Nephron (organoid): Measurements from ENCODE around the gene MAP9.
"Not testable (repeated sequence)": the region's sequence is repeated elsewhere in the genome, so short reads cannot be mapped to it uniquely, and the experiment has no call there.

Source experiments
- H3K27ac Mint-ChIP-seq, 3 experiments: 2 replicates each; pipeline ENCODE4 v1.8.0; 2020; ENCODE audit warnings: mixed read lengths in 3 of 3, mild to moderate bottlenecking in 2 of 3, moderate library complexity in 1 of 3
- H3K27me3 Mint-ChIP-seq: 2 replicates; pipeline ENCODE4 v1.8.0; 2021; ENCODE audit warnings: low read depth, mild to moderate bottlenecking, moderate library complexity, mixed read lengths
- H3K36me3 Mint-ChIP-seq: 2 replicates; pipeline ENCODE4 v1.8.0; 2020; ENCODE audit warnings: low read depth, mixed read lengths
- H3K4me1 Mint-ChIP-seq: 2 replicates; pipeline ENCODE4 v1.8.0; 2020; ENCODE audit warnings: mixed read lengths
- H3K4me3 Mint-ChIP-seq, 3 experiments: 2 replicates each; pipeline ENCODE4 v1.8.0; 2020; ENCODE audit warnings: mild to moderate bottlenecking in 3 of 3, mixed read lengths in 3 of 3, moderate library complexity in 2 of 3
- H3K9me3 Mint-ChIP-seq: 2 replicates; pipeline ENCODE4 v1.8.0; 2020; ENCODE audit warnings: mixed read lengths
- TF ChIP-seq, protein P1 (sequence below), 3 experiments: fragments of 200-600 bp; sonication (generic); IDR thresholded peaks; one replicate each; pipeline ENCODE4 v1.5.0; 2021; ENCODE audit warnings: antibody characterized with exemption in 3 of 3; ENCODE audit not compliant: unreplicated experiment in 3 of 3

MAP9 gene

DNA sequence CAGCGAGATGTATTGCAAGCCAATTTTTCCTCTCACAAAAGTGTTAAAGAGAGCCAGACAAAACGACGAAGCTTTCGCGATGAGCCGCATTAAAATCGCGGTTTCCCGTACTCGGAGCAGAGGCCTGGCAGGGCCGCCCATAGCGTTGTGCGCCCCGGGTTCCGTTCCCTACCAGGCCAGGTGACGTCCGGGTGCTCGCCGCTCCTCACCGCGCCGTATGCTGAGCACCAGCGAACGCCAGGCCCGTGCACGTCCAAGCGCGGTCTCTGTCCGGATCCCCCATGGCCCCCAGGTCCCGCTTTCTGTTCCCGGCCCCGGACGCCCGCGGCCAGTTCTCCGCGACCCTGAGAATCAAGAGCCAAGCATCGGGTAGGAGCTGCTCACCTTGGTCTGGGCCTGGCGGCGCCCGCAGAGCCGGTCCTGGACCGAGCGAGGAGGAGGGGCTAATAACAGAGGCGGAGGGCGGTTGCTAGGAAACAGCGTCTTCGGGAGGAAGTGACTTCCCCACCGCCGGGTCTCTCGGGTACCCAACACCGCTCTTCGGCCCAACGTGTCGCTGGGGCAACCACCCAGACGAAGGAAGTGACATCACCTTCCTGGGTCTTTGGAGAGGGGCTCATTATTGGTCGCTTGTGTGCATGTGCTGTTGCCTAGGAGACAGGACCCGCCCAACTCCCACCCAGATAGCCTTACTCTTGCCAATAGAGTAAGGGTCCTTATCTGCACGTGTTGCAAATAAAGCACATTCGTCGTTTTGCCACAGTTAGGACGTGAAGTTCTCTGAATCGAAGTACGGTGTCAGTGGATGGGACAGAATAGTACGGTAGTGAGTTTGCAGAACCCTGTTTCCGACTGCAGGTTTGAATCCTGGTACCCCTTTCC lies at the start of gene MAP9:
Gene MAP9 (minus strand): TSS at position 579 of the 882 bp plus-strand sequence. CDS start 1,115 bp downstream, outside the sequence.
- Mint-ChIP-seq H3K9me3 (no peaks in the 10 kb centered on the region), H3K4me1 (peaks cover 12% of the 10 kb centered on the region), H3K27me3 (no peaks in the 10 kb centered on the region), H3K27ac (peak within 1 kb of the TSS; percentile 60 to 83 (median 81)), H3K4me3 (peak within 1 kb of the TSS; percentile 92 to 97 (median 94)), H3K36me3 (peaks cover 4% of the 10 kb centered on the region)
- TF ChIP-seq, protein P1, sequence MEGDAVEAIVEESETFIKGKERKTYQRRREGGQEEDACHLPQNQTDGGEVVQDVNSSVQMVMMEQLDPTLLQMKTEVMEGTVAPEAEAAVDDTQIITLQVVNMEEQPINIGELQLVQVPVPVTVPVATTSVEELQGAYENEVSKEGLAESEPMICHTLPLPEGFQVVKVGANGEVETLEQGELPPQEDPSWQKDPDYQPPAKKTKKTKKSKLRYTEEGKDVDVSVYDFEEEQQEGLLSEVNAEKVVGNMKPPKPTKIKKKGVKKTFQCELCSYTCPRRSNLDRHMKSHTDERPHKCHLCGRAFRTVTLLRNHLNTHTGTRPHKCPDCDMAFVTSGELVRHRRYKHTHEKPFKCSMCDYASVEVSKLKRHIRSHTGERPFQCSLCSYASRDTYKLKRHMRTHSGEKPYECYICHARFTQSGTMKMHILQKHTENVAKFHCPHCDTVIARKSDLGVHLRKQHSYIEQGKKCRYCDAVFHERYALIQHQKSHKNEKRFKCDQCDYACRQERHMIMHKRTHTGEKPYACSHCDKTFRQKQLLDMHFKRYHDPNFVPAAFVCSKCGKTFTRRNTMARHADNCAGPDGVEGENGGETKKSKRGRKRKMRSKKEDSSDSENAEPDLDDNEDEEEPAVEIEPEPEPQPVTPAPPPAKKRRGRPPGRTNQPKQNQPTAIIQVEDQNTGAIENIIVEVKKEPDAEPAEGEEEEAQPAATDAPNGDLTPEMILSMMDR (IDR thresholded peaks at IDR 0.05; ENCODE audit: unreplicated experiment in 3 of 3), result no peak

DNA sequence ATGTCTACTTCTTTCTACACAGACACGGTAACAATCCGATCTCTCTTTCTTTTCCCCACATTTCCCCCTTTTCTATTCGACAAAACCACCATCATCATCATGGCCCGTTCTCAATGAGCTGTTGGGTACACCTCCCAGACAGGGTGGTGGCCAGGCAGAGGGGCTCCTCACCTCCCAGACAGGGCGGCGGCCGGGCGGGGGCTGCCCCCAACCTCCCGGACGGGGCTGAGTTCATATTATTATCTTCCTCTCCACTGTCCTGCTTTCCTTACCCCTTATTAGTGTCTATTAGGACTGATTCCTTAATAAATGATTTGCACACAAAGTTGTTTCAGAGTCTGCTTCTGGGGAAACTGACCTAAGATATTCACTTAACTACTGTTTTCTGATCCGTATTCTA lies 48.0 kb upstream of the MAP9 start:
- H3K36me3 Mint-ChIP-seq, H3K27me3 Mint-ChIP-seq, H3K27ac Mint-ChIP-seq, H3K4me1 Mint-ChIP-seq, H3K4me3 Mint-ChIP-seq: not testable (repeated sequence)
- H3K9me3 Mint-ChIP-seq, result peaks cover 36% of the 10 kb centered on the region

DNA sequence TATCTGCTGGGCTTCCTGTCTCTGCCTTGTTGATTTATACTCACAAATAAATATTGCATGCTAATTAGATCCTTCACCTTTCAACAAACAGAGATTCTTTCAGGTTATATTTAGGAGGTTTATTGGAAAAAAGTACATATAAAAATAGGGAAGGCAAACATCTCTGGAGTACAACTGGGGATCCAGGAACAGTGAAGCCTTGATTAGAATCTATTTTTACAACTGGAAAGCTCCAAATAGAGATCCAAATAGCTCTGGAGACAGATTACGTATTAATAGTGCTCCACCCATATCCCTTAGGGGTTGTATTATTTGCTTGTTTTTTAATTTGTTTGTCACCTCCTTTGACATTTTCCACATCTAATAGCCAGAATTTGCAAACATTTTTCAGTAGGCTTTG lies 46.9 kb upstream of the MAP9 start:
- TF ChIP-seq, protein P1 (IDR thresholded peaks at IDR 0.05; ENCODE audit: unreplicated experiment in 3 of 3), result no peak
- Mint-ChIP-seq H3K4me3 (no peak overlapping the region), H3K27ac (no peak overlapping the region), H3K9me3 (peaks cover 28% of the 10 kb centered on the region), H3K27me3 (no peaks in the 10 kb centered on the region), H3K4me1 (no peaks in the 10 kb centered on the region), H3K36me3 (peaks cover 3% of the 10 kb centered on the region)

DNA sequence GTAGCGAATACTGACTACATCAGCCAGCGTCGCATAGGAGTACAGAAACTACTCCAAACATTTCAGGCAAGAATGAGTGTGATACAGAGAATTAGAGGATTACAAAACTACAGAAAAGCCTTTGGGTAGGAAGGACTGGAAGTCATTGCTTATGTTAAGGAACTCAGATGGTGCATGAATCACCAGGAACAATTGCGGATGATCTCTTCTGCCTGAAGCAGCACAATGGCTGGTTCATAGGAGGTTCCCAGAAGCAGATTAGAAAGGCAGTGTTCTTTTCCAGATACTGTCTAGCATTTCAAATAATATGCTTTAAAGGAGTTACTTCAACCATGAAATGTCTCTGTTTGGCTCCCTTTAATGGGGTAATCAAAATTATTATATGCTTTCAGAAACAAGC lies 42.5 kb upstream of the MAP9 start:
- H3K27me3 Mint-ChIP-seq, result no peaks in the 10 kb centered on the region
- no peak overlapping the region for H3K4me3 Mint-ChIP-seq
- H3K9me3 Mint-ChIP-seq, result peaks cover 15% of the 10 kb centered on the region
- TF ChIP-seq, protein P1 (IDR thresholded peaks at IDR 0.05; ENCODE audit: unreplicated experiment in 3 of 3), result no peak
- H3K36me3 Mint-ChIP-seq, result no peaks in the 10 kb centered on the region
- no peak overlapping the region for H3K27ac Mint-ChIP-seq
- H3K4me1 Mint-ChIP-seq, result no peaks in the 10 kb centered on the region

DNA sequence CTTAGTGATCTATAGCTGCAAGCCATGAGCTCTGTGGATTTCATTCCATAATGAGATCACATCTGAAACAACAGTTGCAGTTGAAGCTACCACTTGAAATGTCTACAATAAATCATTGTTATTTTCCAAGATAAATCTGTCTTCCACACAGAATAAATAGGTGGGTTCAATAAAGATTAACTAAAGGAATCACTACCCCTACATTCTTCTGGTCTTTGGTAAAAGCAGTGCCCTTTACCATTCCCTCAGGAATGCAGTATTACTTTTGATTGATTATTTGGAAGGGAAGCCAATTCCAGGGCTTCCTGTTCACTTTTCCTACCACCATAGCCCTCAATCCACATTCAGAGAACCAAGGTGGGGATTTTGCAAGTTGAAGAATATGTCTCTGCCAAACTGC lies 38.9 kb upstream of the MAP9 start:
- no peak overlapping the region for H3K4me3 Mint-ChIP-seq
- H3K9me3 Mint-ChIP-seq, result no peaks in the 10 kb centered on the region
- no peaks in the 10 kb centered on the region for H3K27me3 Mint-ChIP-seq
- H3K4me1 Mint-ChIP-seq, result no peaks in the 10 kb centered on the region
- no peak overlapping the region for H3K27ac Mint-ChIP-seq
- no peaks in the 10 kb centered on the region for H3K36me3 Mint-ChIP-seq
- TF ChIP-seq, protein P1 (IDR thresholded peaks at IDR 0.05; ENCODE audit: unreplicated experiment in 3 of 3), result no peak

DNA sequence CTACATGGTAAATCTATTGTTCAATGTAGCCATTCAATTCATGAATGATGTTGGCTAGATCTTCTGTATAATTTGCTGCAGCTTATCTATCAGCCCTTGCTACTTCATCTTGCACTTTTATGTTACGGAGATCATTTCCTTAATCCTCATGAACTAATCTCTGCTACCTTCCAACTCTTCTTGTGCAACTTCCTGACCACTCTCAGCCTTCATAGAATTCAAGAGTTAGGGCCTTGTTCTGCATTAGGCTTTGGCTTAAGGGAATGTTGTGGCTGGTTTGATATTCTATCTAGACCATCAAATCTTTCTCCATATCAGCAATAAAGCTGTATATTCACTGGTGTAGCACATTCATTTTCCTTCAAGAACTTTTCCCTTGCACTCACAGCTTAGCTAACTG lies 36.7 kb upstream of the MAP9 start:
- no peaks in the 10 kb centered on the region for H3K27me3 Mint-ChIP-seq
- TF ChIP-seq, protein P1 (IDR thresholded peaks at IDR 0.05; ENCODE audit: unreplicated experiment in 3 of 3), result no peak
- no peaks in the 10 kb centered on the region for H3K36me3 Mint-ChIP-seq
- no peak overlapping the region for H3K4me3 Mint-ChIP-seq
- H3K27ac Mint-ChIP-seq, result no peak overlapping the region
- H3K9me3 Mint-ChIP-seq, result no peaks in the 10 kb centered on the region
- no peaks in the 10 kb centered on the region for H3K4me1 Mint-ChIP-seq
